ENCODE measurements around the gene SHISAL2A. TPM values are rescaled to one million over a fixed set of nuclear protein-coding genes. Genes with fewer than 3 reads are reported as not detected.

The SHISAL2A gene
- total RNA-seq, 1 donor: not detected

DNA sequence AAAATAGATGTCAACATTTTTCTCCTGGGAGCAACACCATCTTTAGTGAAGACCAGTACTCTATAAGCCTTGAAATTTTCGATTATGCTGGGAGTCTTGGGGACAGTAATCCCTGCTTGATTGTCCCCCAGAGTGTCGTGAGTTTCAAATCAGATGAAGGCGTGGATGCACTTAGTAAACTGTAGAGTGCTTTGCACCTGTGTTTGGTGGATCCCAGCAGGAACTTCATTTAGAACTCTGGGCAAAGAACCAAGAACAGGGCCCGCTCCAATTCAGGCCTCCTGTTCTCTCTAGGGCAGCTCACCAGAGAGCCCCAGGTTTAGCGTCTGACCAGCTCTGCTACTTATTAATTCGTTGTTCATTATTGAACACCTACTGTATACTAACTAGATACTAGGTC, 29.3 kb upstream of the SHISAL2A start:
- H2AFZ ChIP-seq (ENCODE audit: low read length): no peak overlapping the region
- peaks cover 20% of the 10 kb centered on the region for H3K79me2 ChIP-seq (ENCODE audit: insufficient read depth, low read length)
- no peaks in the 10 kb centered on the region for H3K9me3 ChIP-seq (ENCODE audit: low read depth, low read length)
- peaks cover 20% of the 10 kb centered on the region for H3K4me1 ChIP-seq (ENCODE audit: insufficient read depth, low read length)
- no peaks in the 10 kb centered on the region for H4K20me1 ChIP-seq (ENCODE audit: insufficient read depth, low read length)
- DNase-seq (ENCODE audit: insufficient read length, low spot score, missing footprints): no peak
- peak overlapping the region; percentile 80 for H3K4me2 ChIP-seq (ENCODE audit: insufficient read depth, low read length)
- no peak overlapping the region for H3K27ac ChIP-seq (ENCODE audit: low read depth, low read length)
- TF ChIP-seq, protein P1, sequence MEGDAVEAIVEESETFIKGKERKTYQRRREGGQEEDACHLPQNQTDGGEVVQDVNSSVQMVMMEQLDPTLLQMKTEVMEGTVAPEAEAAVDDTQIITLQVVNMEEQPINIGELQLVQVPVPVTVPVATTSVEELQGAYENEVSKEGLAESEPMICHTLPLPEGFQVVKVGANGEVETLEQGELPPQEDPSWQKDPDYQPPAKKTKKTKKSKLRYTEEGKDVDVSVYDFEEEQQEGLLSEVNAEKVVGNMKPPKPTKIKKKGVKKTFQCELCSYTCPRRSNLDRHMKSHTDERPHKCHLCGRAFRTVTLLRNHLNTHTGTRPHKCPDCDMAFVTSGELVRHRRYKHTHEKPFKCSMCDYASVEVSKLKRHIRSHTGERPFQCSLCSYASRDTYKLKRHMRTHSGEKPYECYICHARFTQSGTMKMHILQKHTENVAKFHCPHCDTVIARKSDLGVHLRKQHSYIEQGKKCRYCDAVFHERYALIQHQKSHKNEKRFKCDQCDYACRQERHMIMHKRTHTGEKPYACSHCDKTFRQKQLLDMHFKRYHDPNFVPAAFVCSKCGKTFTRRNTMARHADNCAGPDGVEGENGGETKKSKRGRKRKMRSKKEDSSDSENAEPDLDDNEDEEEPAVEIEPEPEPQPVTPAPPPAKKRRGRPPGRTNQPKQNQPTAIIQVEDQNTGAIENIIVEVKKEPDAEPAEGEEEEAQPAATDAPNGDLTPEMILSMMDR (IDR thresholded peaks at IDR 0.05; ENCODE audit: extremely low read depth, low read depth, low read length): no peak
- H3K36me3 ChIP-seq (ENCODE audit: insufficient read depth, low read length): peaks cover 14% of the 10 kb centered on the region
- no peaks in the 10 kb centered on the region for H3K27me3 ChIP-seq (ENCODE audit: insufficient read depth, low read length)
- peak overlapping the region; percentile 71 for H3K4me3 ChIP-seq (ENCODE audit: insufficient read depth, low read length)

DNA sequence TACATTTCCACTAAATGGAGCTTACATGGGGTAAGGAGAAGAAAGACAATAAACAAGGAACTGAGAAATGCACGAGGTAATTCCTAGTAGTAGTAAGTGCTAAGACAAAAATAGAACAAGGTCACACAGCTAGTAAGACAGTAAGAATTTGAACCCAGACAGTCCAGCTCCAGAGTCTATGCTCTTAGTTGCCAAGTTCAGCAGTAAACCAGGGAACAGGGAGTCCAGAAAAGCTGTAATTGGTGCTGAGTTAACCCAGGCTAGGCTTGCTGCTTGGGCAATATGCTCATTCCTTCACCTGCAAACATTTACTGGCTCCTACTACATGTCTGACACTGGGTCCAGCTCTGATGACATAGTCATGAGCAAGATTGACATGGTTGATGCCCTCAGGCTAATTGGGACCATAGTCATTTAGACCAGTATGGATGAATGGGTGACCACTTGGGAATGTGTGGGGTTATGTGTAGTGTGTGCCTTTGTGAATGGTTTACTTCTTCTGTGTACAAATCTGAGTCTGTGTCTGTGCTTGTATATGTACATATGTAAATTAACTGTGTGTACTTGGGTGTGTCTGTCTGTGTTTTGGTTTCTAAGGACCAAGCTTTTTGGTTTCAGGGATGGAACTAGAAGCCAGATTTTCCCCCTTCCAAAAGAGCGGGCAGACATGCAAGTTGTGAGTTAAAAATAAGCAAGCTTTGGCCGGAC, 28.8 kb upstream of the SHISAL2A start:
- no peak overlapping the region for H2AFZ ChIP-seq (ENCODE audit: low read length)
- no peak for DNase-seq (ENCODE audit: insufficient read length, low spot score, missing footprints)
- H3K4me2 ChIP-seq (ENCODE audit: insufficient read depth, low read length): peak overlapping the region; percentile 6
- H3K27me3 ChIP-seq (ENCODE audit: insufficient read depth, low read length): no peaks in the 10 kb centered on the region
- H4K20me1 ChIP-seq (ENCODE audit: insufficient read depth, low read length): no peaks in the 10 kb centered on the region
- peaks cover 20% of the 10 kb centered on the region for H3K4me1 ChIP-seq (ENCODE audit: insufficient read depth, low read length)
- TF ChIP-seq, protein P1 (IDR thresholded peaks at IDR 0.05; ENCODE audit: extremely low read depth, low read depth, low read length): no peak
- H3K36me3 ChIP-seq (ENCODE audit: insufficient read depth, low read length): peaks cover 15% of the 10 kb centered on the region
- H3K9me3 ChIP-seq (ENCODE audit: low read depth, low read length): no peaks in the 10 kb centered on the region
- no peak overlapping the region for H3K27ac ChIP-seq (ENCODE audit: low read depth, low read length)
- no peak overlapping the region for H3K4me3 ChIP-seq (ENCODE audit: insufficient read depth, low read length)
- peaks cover 20% of the 10 kb centered on the region for H3K79me2 ChIP-seq (ENCODE audit: insufficient read depth, low read length)

DNA sequence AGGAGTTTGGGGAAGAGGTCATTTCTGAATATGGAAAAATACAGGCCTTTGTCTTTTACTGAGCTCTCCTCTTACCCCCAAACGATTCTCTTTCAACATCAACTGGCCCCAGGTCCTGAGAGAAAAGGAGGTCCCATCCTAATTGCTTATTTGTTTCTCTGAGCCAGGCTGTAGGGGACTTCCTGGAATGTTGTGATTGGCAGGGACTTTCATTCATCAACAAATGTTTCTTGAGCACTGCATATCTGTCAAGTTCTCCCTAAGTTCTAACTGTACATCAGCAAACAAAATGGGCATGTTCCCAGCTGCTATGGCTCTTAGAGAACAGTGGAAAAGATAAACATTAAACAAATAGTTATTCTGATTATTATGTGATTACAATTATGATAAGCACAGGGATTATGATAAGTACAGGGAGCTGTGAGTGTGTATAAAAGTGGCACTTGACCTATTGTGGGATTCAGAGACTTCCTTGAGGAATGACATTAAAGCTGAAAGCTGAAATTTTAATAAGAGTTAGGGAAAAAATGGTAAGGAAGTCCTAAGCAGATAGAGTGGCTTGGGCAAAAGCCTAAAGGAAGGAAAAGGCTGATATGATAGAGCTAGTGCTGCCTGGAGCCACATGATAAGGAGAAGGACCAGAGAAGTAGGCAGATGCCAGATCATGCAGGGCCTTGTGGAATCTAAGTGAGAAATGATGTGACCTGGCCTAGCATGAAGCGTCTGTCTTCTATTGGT, 19.2 kb upstream of the SHISAL2A start:
- H3K36me3 ChIP-seq (ENCODE audit: insufficient read depth, low read length): no peaks in the 10 kb centered on the region
- no peak overlapping the region for H3K4me3 ChIP-seq (ENCODE audit: insufficient read depth, low read length)
- no peaks in the 10 kb centered on the region for H4K20me1 ChIP-seq (ENCODE audit: insufficient read depth, low read length)
- H3K9me3 ChIP-seq (ENCODE audit: low read depth, low read length): no peaks in the 10 kb centered on the region
- H3K4me2 ChIP-seq (ENCODE audit: insufficient read depth, low read length): no peak overlapping the region
- H3K27ac ChIP-seq (ENCODE audit: low read depth, low read length): no peak overlapping the region
- TF ChIP-seq, protein P1 (IDR thresholded peaks at IDR 0.05; ENCODE audit: extremely low read depth, low read depth, low read length): no peak
- no peaks in the 10 kb centered on the region for H3K4me1 ChIP-seq (ENCODE audit: insufficient read depth, low read length)
- no peak overlapping the region for H2AFZ ChIP-seq (ENCODE audit: low read length)
- no peaks in the 10 kb centered on the region for H3K79me2 ChIP-seq (ENCODE audit: insufficient read depth, low read length)
- DNase-seq (ENCODE audit: insufficient read length, low spot score, missing footprints): no peak
- H3K27me3 ChIP-seq (ENCODE audit: insufficient read depth, low read length): no peaks in the 10 kb centered on the region

DNA sequence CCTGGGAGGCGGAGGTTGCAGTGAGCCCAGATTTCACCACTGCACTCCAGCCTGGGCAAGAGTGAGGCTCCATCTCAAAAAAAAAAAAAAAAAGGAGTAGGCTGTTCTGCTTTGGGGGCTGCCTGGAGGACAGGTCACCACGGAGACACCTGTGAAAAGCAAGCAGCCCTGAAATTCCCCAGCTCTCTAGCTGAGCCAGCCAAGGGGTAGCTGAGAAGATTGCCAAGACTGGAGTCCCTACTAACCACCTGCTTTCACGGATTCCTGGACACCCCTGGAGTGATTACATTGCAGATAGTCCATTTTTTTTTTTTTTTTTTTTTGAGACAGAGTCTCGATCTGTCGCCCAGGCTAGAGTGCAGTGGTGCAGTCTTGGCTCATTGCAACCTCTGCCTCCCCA, 18.3 kb upstream of the SHISAL2A start:
- H4K20me1 ChIP-seq (ENCODE audit: insufficient read depth, low read length): no peaks in the 10 kb centered on the region
- no peaks in the 10 kb centered on the region for H3K4me1 ChIP-seq (ENCODE audit: insufficient read depth, low read length)
- H3K4me3 ChIP-seq (ENCODE audit: insufficient read depth, low read length): no peak overlapping the region
- no peak for DNase-seq (ENCODE audit: insufficient read length, low spot score, missing footprints)
- H2AFZ ChIP-seq (ENCODE audit: low read length): no peak overlapping the region
- H3K79me2 ChIP-seq (ENCODE audit: insufficient read depth, low read length): no peaks in the 10 kb centered on the region
- H3K9me3 ChIP-seq (ENCODE audit: low read depth, low read length): no peaks in the 10 kb centered on the region
- H3K4me2 ChIP-seq (ENCODE audit: insufficient read depth, low read length): no peak overlapping the region
- no peaks in the 10 kb centered on the region for H3K27me3 ChIP-seq (ENCODE audit: insufficient read depth, low read length)
- TF ChIP-seq, protein P1 (IDR thresholded peaks at IDR 0.05; ENCODE audit: extremely low read depth, low read depth, low read length): no peak
- no peak overlapping the region for H3K27ac ChIP-seq (ENCODE audit: low read depth, low read length)
- H3K36me3 ChIP-seq (ENCODE audit: insufficient read depth, low read length): no peaks in the 10 kb centered on the region
